Heart left ventricle (tissue), 16 donors: ENCODE results near the gene MAPKAP1. TPM values are rescaled to one million over a fixed set of nuclear protein-coding genes. Genes with fewer than 3 reads are reported as not detected.

Experiments
- ATAC-seq, 4 donors: fragments of 200-7000 bp; cut with Tn5 transposase; one replicate each; pipeline ENCODE4 v1.9.1; 2020 to 2022; ENCODE audit warnings: moderate library complexity in 4 of 4, mild to moderate bottlenecking in 3 of 4, moderate number of reproducible peaks in 1 of 4
- DNase-seq, 5 donors: peaks; one replicate each; pipeline ENCODE4 v3.0.0-alpha.2; 2020
- H3K27ac ChIP-seq, 12 donors: fragments of 200-600 bp; sonication (generic) in 4 of 12; one replicate each; pipeline versions ENCODE4 v1.5.0 to v1.8.0; 2016 to 2022; ENCODE audit warnings: mild to moderate bottlenecking in 2 of 12
- H3K27me3 ChIP-seq, 9 donors: fragments of 200-600 bp; sonication (generic) in 2 of 9; one replicate each; pipeline versions ENCODE4 v1.5.1 to v1.8.0; 2016 to 2022; ENCODE audit warnings: mild to moderate bottlenecking in 3 of 9
- H3K36me3 ChIP-seq, 9 donors: fragments of 200-600 bp; sonication (generic) in 2 of 9; one replicate each; pipeline versions ENCODE4 v1.5.0 to v1.8.0; 2018 to 2022; ENCODE audit warnings: mild to moderate bottlenecking in 2 of 9
- H3K4me1 ChIP-seq, 12 donors: fragments of 200-600 bp; sonication (generic) in 4 of 12; one replicate each; pipeline versions ENCODE4 v1.5.0 to v1.8.0; 2016 to 2022; ENCODE audit warnings: mild to moderate bottlenecking in 3 of 12
- H3K4me3 ChIP-seq, 12 donors: fragments of 200-600 bp; sonication (generic) in 4 of 12; one replicate each; pipeline versions ENCODE4 v1.5.0 to v1.8.0; 2017 to 2022; ENCODE audit warnings: mild to moderate bottlenecking in 9 of 12, moderate library complexity in 4 of 12
- H3K9me3 ChIP-seq, 12 donors: fragments of 200-600 bp; sonication (generic) in 4 of 12; one replicate each; pipeline versions ENCODE4 v1.5.0 to v1.8.0; 2016 to 2022; ENCODE audit warnings: mild to moderate bottlenecking in 1 of 12
- CTCF ChIP-seq, 12 donors: fragments of 200-600 bp; sonication (generic) in 4 of 12; IDR thresholded peaks; one replicate each; pipeline versions ENCODE4 v1.5.0 to v1.8.0; 2018 to 2022; ENCODE audit warnings: antibody characterized with exemption in 12 of 12, mild to moderate bottlenecking in 5 of 12
- POLR2A ChIP-seq, 2 donors: fragments of 450-650 bp; IDR thresholded peaks; one replicate each; pipeline ENCODE4 v1.6.1; 2017; ENCODE audit warnings: antibody characterized with exemption in 2 of 2, mild to moderate bottlenecking in 2 of 2, moderate library complexity in 2 of 2
- WGBS, 4 donors: extraction: QIAGEN DNeasy Blood & Tissue Kit in 2 of 4; methylation state at CpG; one replicate each; pipeline versions ENCODE4 v1.1.5 to v1.1.7; 2013 to 2018; 5-methylcytosine and 5-hydroxymethylcytosine counted together
- intact Hi-C, 10 donors: fragments of 100-400 bp; cut with DNase I; formaldehyde crosslinking; loops; one replicate each; pipeline versions ENCODE4 v1.11.1 to v1.14.2; 2022
- polyA plus RNA-seq, 2 donors: library from polyadenylated mRNA; stranded (reverse); fragments of 200-250 nt; gene quantifications; one replicate each; pipeline ENCODE4 v1.2.3, GENCODE V29; 2013
- total RNA-seq, 9 donors: library from RNA; depleted of rRNA in 2 of 9; stranded (reverse); fragments of >200 nt in 2 of 9; fragmentation: NEBNext Ultra II Directional in 3 of 9; extraction: Animal tissue kit (Norgen Biotek cat#: 25700) in 3 of 9; gene quantifications; one replicate each; pipeline versions ENCODE4 v1.1.0 to v1.2.4, GENCODE V29; 2016 to 2023
- donor health status: ischemic (EF 13 %, LVEDD 7.1; RV severe dilation, severe dysfunction).
- donor health status: healthy with polysubstance abuse.
- donor health status: DM: no; HTN: yes; CAD: no.
- donor health status: DM: no; HTN: no; CAD: no.
- donor health status: ischemic (EF 25% LVEDD 6.9; RV normal size, moderate dysfunction).
- donor health status: ischemic (EF 25% LVEDD 5.7; RV mildly dilated, moderate dysfunction).
- donor health status: healthy.
- donor health status: DM: yes; HTN: yes; CAD: no.
- donor health status: ischemic (EF 35%, LVEDD 5.7; RV mildly dilated, moderate dysfunction).
- donor health status: nonischemic (EF 11% LVEDD 7.7; RV severe dilation, severe dysfunction).
- donor health status: DM: yes; HTN: yes; CAD: no.
- donor health status: PGD.
- donor health status: ischemic (EF 29% LVEDD 5.4; RV normal size, mild dysfunction).
- donor health status: nonischemic (EF 23%, LVEDD 6.1; RV moderate dilation, normal function).

Gene MAPKAP1
- total and polyA plus RNA-seq, 11 donors = 76.2 to 145 (median 124) TPM

GRCh38 chr9:125407974-125408900, 298.8 kb downstream of the MAPKAP1 start:
- intact Hi-C loops = loop anchor here (1.0 to 10.0 kb wide), 13 partner anchors 57 to 1084 kb away; no protein-coding TSS in a partner anchor
- peak; percentile 70 to 98 (median 92) for TF ChIP-seq CTCF (IDR thresholded peaks at IDR 0.05)
- no peak for TF ChIP-seq POLR2A (IDR thresholded peaks at IDR 0.05)
- H3K27ac ChIP-seq = peak overlapping the region in 7 of 12 donors; percentile 9 to 64 (median 42)
- whole genome bisulfite sequencing, 4 donors = 4 to 23% (median 6%) methylated on average over 28 to 104 of the region's 104 CpGs
- H3K4me3 ChIP-seq = peak overlapping the region; percentile 36 to 77 (median 68)
- peak; percentile 70 to 92 (median 88) for ATAC-seq
- DNase-seq = peak; percentile 71 to 90 (median 78)
- no peaks in the 10 kb centered on the region for H3K36me3 ChIP-seq
- no peaks in the 10 kb centered on the region for H3K9me3 ChIP-seq
- H3K4me1 ChIP-seq = peaks cover 0 to 13% (median 5%) of the 10 kb centered on the region in 12 donors
- peaks cover 0 to 3% (median 0%) of the 10 kb centered on the region in 9 donors for H3K27me3 ChIP-seq

- no peak for ATAC-seq
- 34 to 46% (median 41%) methylated on average over 16 to 17 of the region's 17 CpGs for WGBS, 4 donors
- no peaks in the 10 kb centered on the region for H3K9me3 ChIP-seq
- H3K36me3 ChIP-seq = no peaks in the 10 kb centered on the region
- H3K4me1 ChIP-seq = peaks cover 0 to 13% (median 5%) of the 10 kb centered on the region in 12 donors
- intact Hi-C loops = loop anchor here in 9 of 10 donors (2.0 to 10.0 kb wide), 9 partner anchors 57 to 1085 kb away; no protein-coding TSS in a partner anchor
- peaks cover 0 to 3% (median 0%) of the 10 kb centered on the region in 9 donors for H3K27me3 ChIP-seq
- TF ChIP-seq POLR2A (IDR thresholded peaks at IDR 0.05) (no peak), CTCF (IDR thresholded peaks at IDR 0.05) (no peak)
- no peak for DNase-seq
- peak overlapping the region in 1 of 12 donors; percentile 62 for H3K27ac ChIP-seq
- H3K4me3 ChIP-seq = peak overlapping the region; percentile 36 to 77 (median 68)
Measured at GRCh38 chr9:125407432-125407973, 299.5 kb downstream of the MAPKAP1 start.

- H3K36me3 ChIP-seq = no peaks in the 10 kb centered on the region
- TF ChIP-seq POLR2A (IDR thresholded peaks at IDR 0.05) = no peak
- TF ChIP-seq CTCF (IDR thresholded peaks at IDR 0.05) = no peak
- no peak overlapping the region for H3K4me3 ChIP-seq
- DNase-seq (no peak), ATAC-seq (no peak)
- H3K27me3 ChIP-seq = peaks cover 0 to 3% (median 0%) of the 10 kb centered on the region in 9 donors
- intact Hi-C loops = loop anchor here in 9 of 10 donors (2.0 to 10.0 kb wide), 9 partner anchors 58 to 1086 kb away; no protein-coding TSS in a partner anchor
- 94 to 98% (median 96%) methylated on average over 11 to 13 of the region's 13 CpGs for WGBS, 4 donors
- H3K27ac ChIP-seq = no peak overlapping the region
- H3K4me1 ChIP-seq = peaks cover 0 to 13% (median 5%) of the 10 kb centered on the region in 12 donors
- H3K9me3 ChIP-seq = no peaks in the 10 kb centered on the region
Measured at GRCh38 chr9:125406810-125407087, 300.3 kb downstream of the MAPKAP1 start.
